Measurements from ENCODE around the gene RPS24.
A peak's percentile ranks its signal among the peaks of the same experiment; 100 is the strongest.

Gene RPS24

GRCh38 chr10:78002541-78003288 lies 30.9 kb upstream of the RPS24 start:
- H3K4me2 ChIP-seq (ENCODE audit: low read length, poor library complexity, severe bottlenecking) = no peak overlapping the region
- no peak overlapping the region for H2BK15ac ChIP-seq (ENCODE audit: low read depth, poor library complexity, severe bottlenecking)
- no peak overlapping the region for H3K27ac ChIP-seq (ENCODE audit: low read length, poor library complexity, severe bottlenecking)
- H3K27me3 ChIP-seq (ENCODE audit: control insufficient read depth in 1 of 2, insufficient read depth in 1 of 2, low read length in 2 of 2) = no peaks in the 10 kb centered on the region
- H2BK12ac ChIP-seq (ENCODE audit: low read length in 2 of 2) = no peak overlapping the region
- no peak for DNase-seq
- H3K18ac ChIP-seq (ENCODE audit: low read depth in 1 of 2, low read length in 2 of 2) = no peak overlapping the region
- no peak overlapping the region for H2BK120ac ChIP-seq (ENCODE audit: low read depth, low read length)
- no CpG with 5 or more reads among the region's 4 CpGs for WGBS
- peaks cover 12% of the 10 kb centered on the region for H3K79me1 ChIP-seq (replicated peaks; ENCODE audit: low read length, poor library complexity, severe bottlenecking)
- no peaks in the 10 kb centered on the region for H3K9me3 ChIP-seq (ENCODE audit: control insufficient read depth, low read length)
- no peak overlapping the region for H3K23ac ChIP-seq (ENCODE audit: low read length in 2 of 2)
- H3K14ac ChIP-seq (ENCODE audit: low read length in 2 of 2) = no peak overlapping the region
- H3K4ac ChIP-seq (ENCODE audit: low read depth in 1 of 2, low read length in 2 of 2) = no peak overlapping the region
- no peak overlapping the region for H4K8ac ChIP-seq (ENCODE audit: low read length)
- peak overlapping the region; percentile 69 for H3K9ac ChIP-seq (ENCODE audit: low read length)
- peaks cover 55 to 85% of the 10 kb centered on the region in 2 experiments for H3K36me3 ChIP-seq (ENCODE audit: control insufficient read depth in 1 of 2, insufficient read depth in 2 of 2, low read depth in 1 of 2, low read length in 2 of 2)
- no peak overlapping the region for H3K4me3 ChIP-seq (ENCODE audit: insufficient read depth in 1 of 2, low read depth in 1 of 2, low read length in 2 of 2)
- H2AK5ac ChIP-seq (ENCODE audit: low read length, severe bottlenecking) = no peak overlapping the region
- no peak overlapping the region for H4K91ac ChIP-seq (ENCODE audit: low read length)
- H3K4me1 ChIP-seq (ENCODE audit: control insufficient read depth, insufficient read depth, low read depth, low read length) = no peaks in the 10 kb centered on the region
- no peak overlapping the region for H2BK5ac ChIP-seq (ENCODE audit: low read depth, low read length, poor library complexity, severe bottlenecking)
- no peak overlapping the region for H2AFZ ChIP-seq (ENCODE audit: low read depth, low read length)

DNA sequence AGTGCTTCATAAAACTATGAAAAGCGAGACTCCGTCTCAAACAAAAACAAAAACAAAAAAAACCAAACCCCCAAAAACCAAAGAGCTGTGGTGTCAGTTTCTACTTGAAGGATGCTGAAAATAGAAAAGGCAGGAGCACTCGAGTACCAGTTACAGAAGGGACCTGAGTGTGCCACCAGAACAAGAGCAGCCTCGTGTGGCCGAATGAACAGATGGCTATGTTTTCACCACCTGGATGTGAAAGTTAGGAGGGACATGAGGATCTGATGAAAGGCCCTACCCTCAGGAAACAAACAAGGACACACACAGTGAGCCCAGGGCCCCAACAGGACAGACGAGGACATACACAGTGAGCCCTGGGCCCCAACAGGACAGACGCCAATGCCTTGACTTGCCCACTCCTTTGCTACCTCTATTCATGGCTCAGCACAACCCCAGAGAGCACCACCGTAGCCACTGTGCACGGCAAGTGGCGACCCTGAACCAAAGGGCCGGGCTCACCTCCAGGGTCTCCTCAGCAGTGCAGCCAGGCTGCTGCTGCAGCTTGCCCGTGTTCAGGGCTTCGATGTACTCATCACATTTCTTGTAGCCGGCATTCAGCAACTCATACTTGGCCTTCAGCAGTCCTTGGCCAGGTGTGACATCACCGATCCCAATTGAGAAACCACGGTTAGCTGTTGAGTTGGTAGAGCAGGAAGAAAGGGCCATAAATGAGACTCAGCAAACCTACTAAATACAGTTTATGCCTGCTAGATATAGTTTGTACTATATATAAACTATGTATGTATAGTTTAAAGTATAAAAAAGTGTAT lies 29.2 kb upstream of the RPS24 start:
- H3K27ac ChIP-seq (ENCODE audit: low read length, poor library complexity, severe bottlenecking) = no peak overlapping the region
- no peak overlapping the region for H3K23ac ChIP-seq (ENCODE audit: low read length in 2 of 2)
- H3K4ac ChIP-seq (ENCODE audit: low read depth in 1 of 2, low read length in 2 of 2) = no peak overlapping the region
- no peak overlapping the region for H2AK5ac ChIP-seq (ENCODE audit: low read length, severe bottlenecking)
- H2AFZ ChIP-seq (ENCODE audit: low read depth, low read length) = no peak overlapping the region
- WGBS = 92% methylated on average over 14 of the region's 16 CpGs
- peaks cover 12% of the 10 kb centered on the region for H3K79me1 ChIP-seq (replicated peaks; ENCODE audit: low read length, poor library complexity, severe bottlenecking)
- H2BK12ac ChIP-seq (ENCODE audit: low read length in 2 of 2) = no peak overlapping the region
- H3K4me1 ChIP-seq (ENCODE audit: control insufficient read depth, insufficient read depth, low read depth, low read length) = no peaks in the 10 kb centered on the region
- H4K91ac ChIP-seq (ENCODE audit: low read length) = no peak overlapping the region
- DNase-seq = no peak
- peaks cover 62 to 94% of the 10 kb centered on the region in 2 experiments for H3K36me3 ChIP-seq (ENCODE audit: control insufficient read depth in 1 of 2, insufficient read depth in 2 of 2, low read depth in 1 of 2, low read length in 2 of 2)
- H3K4me2 ChIP-seq (ENCODE audit: low read length, poor library complexity, severe bottlenecking) = no peak overlapping the region
- no peaks in the 10 kb centered on the region for H3K27me3 ChIP-seq (ENCODE audit: control insufficient read depth in 1 of 2, insufficient read depth in 1 of 2, low read length in 2 of 2)
- no peak overlapping the region for H3K9ac ChIP-seq (ENCODE audit: low read length)
- H3K18ac ChIP-seq (ENCODE audit: low read depth in 1 of 2, low read length in 2 of 2) = no peak overlapping the region
- no peak overlapping the region for H2BK15ac ChIP-seq (ENCODE audit: low read depth, poor library complexity, severe bottlenecking)
- no peak overlapping the region for H4K8ac ChIP-seq (ENCODE audit: low read length)
- no peaks in the 10 kb centered on the region for H3K9me3 ChIP-seq (ENCODE audit: control insufficient read depth, low read length)
- no peak overlapping the region for H3K4me3 ChIP-seq (ENCODE audit: insufficient read depth in 1 of 2, low read depth in 1 of 2, low read length in 2 of 2)
- H3K14ac ChIP-seq (ENCODE audit: low read length in 2 of 2) = no peak overlapping the region
- H2BK5ac ChIP-seq (ENCODE audit: low read depth, low read length, poor library complexity, severe bottlenecking) = no peak overlapping the region
- no peak overlapping the region for H2BK120ac ChIP-seq (ENCODE audit: low read depth, low read length)

- H2BK120ac ChIP-seq (ENCODE audit: low read depth, low read length) = no peak overlapping the region
- no peak overlapping the region for H2BK5ac ChIP-seq (ENCODE audit: low read depth, low read length, poor library complexity, severe bottlenecking)
- no peak overlapping the region for H3K18ac ChIP-seq (ENCODE audit: low read depth in 1 of 2, low read length in 2 of 2)
- H2BK12ac ChIP-seq (ENCODE audit: low read length in 2 of 2) = no peak overlapping the region
- peaks cover 55 to 95% of the 10 kb centered on the region in 2 experiments for H3K36me3 ChIP-seq (ENCODE audit: control insufficient read depth in 1 of 2, insufficient read depth in 2 of 2, low read depth in 1 of 2, low read length in 2 of 2)
- no peak overlapping the region for H3K14ac ChIP-seq (ENCODE audit: low read length in 2 of 2)
- no peaks in the 10 kb centered on the region for H3K27me3 ChIP-seq (ENCODE audit: control insufficient read depth in 1 of 2, insufficient read depth in 1 of 2, low read length in 2 of 2)
- no peak overlapping the region for H3K23ac ChIP-seq (ENCODE audit: low read length in 2 of 2)
- no peaks in the 10 kb centered on the region for H3K9me3 ChIP-seq (ENCODE audit: control insufficient read depth, low read length)
- no peak overlapping the region for H3K4me3 ChIP-seq (ENCODE audit: insufficient read depth in 1 of 2, low read depth in 1 of 2, low read length in 2 of 2)
- H2AFZ ChIP-seq (ENCODE audit: low read depth, low read length) = no peak overlapping the region
- H2AK5ac ChIP-seq (ENCODE audit: low read length, severe bottlenecking) = no peak overlapping the region
- no peak overlapping the region for H3K4me2 ChIP-seq (ENCODE audit: low read length, poor library complexity, severe bottlenecking)
- no peak overlapping the region for H4K91ac ChIP-seq (ENCODE audit: low read length)
- H3K79me1 ChIP-seq (replicated peaks; ENCODE audit: low read length, poor library complexity, severe bottlenecking) = peaks cover 18% of the 10 kb centered on the region
- no peak overlapping the region for H2BK15ac ChIP-seq (ENCODE audit: low read depth, poor library complexity, severe bottlenecking)
- H3K9ac ChIP-seq (ENCODE audit: low read length) = no peak overlapping the region
- no peak for DNase-seq
- H3K4me1 ChIP-seq (ENCODE audit: control insufficient read depth, insufficient read depth, low read depth, low read length) = no peaks in the 10 kb centered on the region
- H3K27ac ChIP-seq (ENCODE audit: low read length, poor library complexity, severe bottlenecking) = no peak overlapping the region
- H3K4ac ChIP-seq (ENCODE audit: low read depth in 1 of 2, low read length in 2 of 2) = no peak overlapping the region
- no peak overlapping the region for H4K8ac ChIP-seq (ENCODE audit: low read length)
- no CpG with 5 or more reads among the region's 1 CpG for WGBS
Observed at GRCh38 chr10:78007172-78007571, 26.5 kb upstream of the RPS24 start.

DNA sequence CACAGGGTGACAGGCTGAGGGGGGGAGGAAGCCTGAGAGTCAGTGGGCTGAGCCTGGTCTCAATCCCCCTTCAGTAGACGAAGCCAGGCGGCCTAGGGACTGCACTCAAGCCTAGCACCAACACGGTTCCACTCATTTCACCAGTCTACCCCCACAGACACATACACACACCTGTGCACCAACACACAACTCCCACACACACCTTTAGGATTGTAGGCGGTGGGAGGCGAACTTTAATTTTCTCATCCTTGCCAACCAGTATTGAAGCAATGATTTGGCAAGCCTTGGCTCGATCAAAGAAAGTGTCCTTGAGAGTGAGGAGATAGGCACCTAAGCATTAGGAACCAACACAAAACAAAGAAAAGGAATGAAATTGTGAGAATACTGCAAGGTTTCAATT lies 24.0 kb upstream of the RPS24 start:
- H2BK12ac ChIP-seq (ENCODE audit: low read length in 2 of 2) = no peak overlapping the region
- H3K18ac ChIP-seq (ENCODE audit: low read depth in 1 of 2, low read length in 2 of 2) = no peak overlapping the region
- no peaks in the 10 kb centered on the region for H3K9me3 ChIP-seq (ENCODE audit: control insufficient read depth, low read length)
- H2AFZ ChIP-seq (ENCODE audit: low read depth, low read length) = no peak overlapping the region
- no peak overlapping the region for H2AK5ac ChIP-seq (ENCODE audit: low read length, severe bottlenecking)
- H4K8ac ChIP-seq (ENCODE audit: low read length) = no peak overlapping the region
- no peak overlapping the region for H2BK5ac ChIP-seq (ENCODE audit: low read depth, low read length, poor library complexity, severe bottlenecking)
- H3K14ac ChIP-seq (ENCODE audit: low read length in 2 of 2) = no peak overlapping the region
- no peaks in the 10 kb centered on the region for H3K4me1 ChIP-seq (ENCODE audit: control insufficient read depth, insufficient read depth, low read depth, low read length)
- H3K27ac ChIP-seq (ENCODE audit: low read length, poor library complexity, severe bottlenecking) = no peak overlapping the region
- DNase-seq = no peak
- peaks cover 16% of the 10 kb centered on the region for H3K79me1 ChIP-seq (replicated peaks; ENCODE audit: low read length, poor library complexity, severe bottlenecking)
- no peak overlapping the region for H3K9ac ChIP-seq (ENCODE audit: low read length)
- no peak overlapping the region for H3K4me2 ChIP-seq (ENCODE audit: low read length, poor library complexity, severe bottlenecking)
- no peak overlapping the region for H3K4me3 ChIP-seq (ENCODE audit: insufficient read depth in 1 of 2, low read depth in 1 of 2, low read length in 2 of 2)
- H3K36me3 ChIP-seq (ENCODE audit: control insufficient read depth in 1 of 2, insufficient read depth in 2 of 2, low read depth in 1 of 2, low read length in 2 of 2) = peaks cover 41 to 95% of the 10 kb centered on the region in 2 experiments
- no peak overlapping the region for H3K4ac ChIP-seq (ENCODE audit: low read depth in 1 of 2, low read length in 2 of 2)
- no peak overlapping the region for H2BK120ac ChIP-seq (ENCODE audit: low read depth, low read length)
- H4K91ac ChIP-seq (ENCODE audit: low read length) = no peak overlapping the region
- no peak overlapping the region for H2BK15ac ChIP-seq (ENCODE audit: low read depth, poor library complexity, severe bottlenecking)
- WGBS = 99% methylated on average over 6 of the region's 6 CpGs
- no peaks in the 10 kb centered on the region for H3K27me3 ChIP-seq (ENCODE audit: control insufficient read depth in 1 of 2, insufficient read depth in 1 of 2, low read length in 2 of 2)
- no peak overlapping the region for H3K23ac ChIP-seq (ENCODE audit: low read length in 2 of 2)

All from mesenchymal stem cell (in vitro differentiated cells and primary cell).